Measurements from ENCODE around the gene IL16.

IL16 gene

GRCh38 chr15:81213982-81214381, 17.3 kb downstream of the IL16 start:
- no peaks in the 10 kb centered on the region for H3K27me3 ChIP-seq (ENCODE audit: insufficient read depth, low read length)
- no peak overlapping the region for H3K27ac ChIP-seq (ENCODE audit: low read depth, low read length)
- peaks cover 3% of the 10 kb centered on the region; the same call in 1 of the 2 replicates for H3K9me3 ChIP-seq (ENCODE audit: insufficient read depth, low read depth, low read length)
- H3K9ac ChIP-seq (ENCODE audit: low read depth, low read length) = no peak overlapping the region
- no peaks in the 10 kb centered on the region for H3K4me1 ChIP-seq (ENCODE audit: insufficient read depth, low read length)
- no peak overlapping the region for H3K4me3 ChIP-seq (ENCODE audit: low read length)
- no peaks in the 10 kb centered on the region for H3K36me3 ChIP-seq (ENCODE audit: insufficient read depth, low read length)

GRCh38 chr15:81215531-81215930, 18.9 kb downstream of the IL16 start:
- Histone ChIP-seq H3K4me1 (ENCODE audit: insufficient read depth, low read length) (no peaks in the 10 kb centered on the region), H3K27me3 (ENCODE audit: insufficient read depth, low read length) (no peaks in the 10 kb centered on the region), H3K36me3 (ENCODE audit: insufficient read depth, low read length) (no peaks in the 10 kb centered on the region), H3K4me3 (ENCODE audit: low read length) (no peak overlapping the region), H3K27ac (ENCODE audit: low read depth, low read length) (no peak overlapping the region), H3K9me3 (ENCODE audit: insufficient read depth, low read depth, low read length) (peaks cover 3% of the 10 kb centered on the region; the same call in 1 of the 2 replicates), H3K9ac (ENCODE audit: low read depth, low read length) (no peak overlapping the region)
- 93% methylated on average over 2 of the region's 2 CpGs for WGBS

GRCh38 chr15:81215983-81216382, 19.3 kb downstream of the IL16 start:
- H3K4me1 ChIP-seq (ENCODE audit: insufficient read depth, low read length) = no peaks in the 10 kb centered on the region
- no peaks in the 10 kb centered on the region for H3K36me3 ChIP-seq (ENCODE audit: insufficient read depth, low read length)
- WGBS = 87% methylated on average over 2 of the region's 2 CpGs
- H3K27ac ChIP-seq (ENCODE audit: low read depth, low read length) = no peak overlapping the region
- no peak overlapping the region for H3K9ac ChIP-seq (ENCODE audit: low read depth, low read length)
- H3K9me3 ChIP-seq (ENCODE audit: insufficient read depth, low read depth, low read length) = peaks cover 3% of the 10 kb centered on the region; the same call in 1 of the 2 replicates
- H3K4me3 ChIP-seq (ENCODE audit: low read length) = no peak overlapping the region
- no peaks in the 10 kb centered on the region for H3K27me3 ChIP-seq (ENCODE audit: insufficient read depth, low read length)

GRCh38 chr15:81216422-81216821, 19.7 kb downstream of the IL16 start:
- no peaks in the 10 kb centered on the region for H3K4me1 ChIP-seq (ENCODE audit: insufficient read depth, low read length)
- H3K9me3 ChIP-seq (ENCODE audit: insufficient read depth, low read depth, low read length) = peaks cover 3% of the 10 kb centered on the region; the same call in 1 of the 2 replicates
- no peaks in the 10 kb centered on the region for H3K27me3 ChIP-seq (ENCODE audit: insufficient read depth, low read length)
- no peak overlapping the region for H3K9ac ChIP-seq (ENCODE audit: low read depth, low read length)
- no peak overlapping the region for H3K4me3 ChIP-seq (ENCODE audit: low read length)
- H3K27ac ChIP-seq (ENCODE audit: low read depth, low read length) = no peak overlapping the region
- no peaks in the 10 kb centered on the region for H3K36me3 ChIP-seq (ENCODE audit: insufficient read depth, low read length)
- 73% methylated on average over 3 of the region's 3 CpGs for WGBS

- Histone ChIP-seq H3K4me3 (ENCODE audit: low read length) (no peak overlapping the region), H3K4me1 (ENCODE audit: insufficient read depth, low read length) (no peaks in the 10 kb centered on the region), H3K36me3 (ENCODE audit: insufficient read depth, low read length) (no peaks in the 10 kb centered on the region), H3K9me3 (ENCODE audit: insufficient read depth, low read depth, low read length) (no peaks in the 10 kb centered on the region), H3K27me3 (ENCODE audit: insufficient read depth, low read length) (no peaks in the 10 kb centered on the region), H3K9ac (ENCODE audit: low read depth, low read length) (no peak overlapping the region), H3K27ac (ENCODE audit: low read depth, low read length) (no peak overlapping the region)
- WGBS = 92% methylated on average over 1 of the region's 1 CpG
Measured at GRCh38 chr15:81221449-81221848, 24.8 kb downstream of the IL16 start.

GRCh38 chr15:81222007-81222406, 25.3 kb downstream of the IL16 start:
- no peaks in the 10 kb centered on the region for H3K27me3 ChIP-seq (ENCODE audit: insufficient read depth, low read length)
- H3K9me3 ChIP-seq (ENCODE audit: insufficient read depth, low read depth, low read length) = no peaks in the 10 kb centered on the region
- H3K27ac ChIP-seq (ENCODE audit: low read depth, low read length) = no peak overlapping the region
- WGBS = 93% methylated on average over 3 of the region's 3 CpGs
- no peaks in the 10 kb centered on the region for H3K36me3 ChIP-seq (ENCODE audit: insufficient read depth, low read length)
- H3K4me1 ChIP-seq (ENCODE audit: insufficient read depth, low read length) = no peaks in the 10 kb centered on the region
- H3K9ac ChIP-seq (ENCODE audit: low read depth, low read length) = no peak overlapping the region
- H3K4me3 ChIP-seq (ENCODE audit: low read length) = no peak overlapping the region

GRCh38 chr15:81223346-81223971, 26.8 kb downstream of the IL16 start:
- no peak overlapping the region for H3K9ac ChIP-seq (ENCODE audit: low read depth, low read length)
- no peaks in the 10 kb centered on the region for H3K9me3 ChIP-seq (ENCODE audit: insufficient read depth, low read depth, low read length)
- no peak overlapping the region for H3K27ac ChIP-seq (ENCODE audit: low read depth, low read length)
- WGBS = 93% methylated on average over 2 of the region's 2 CpGs
- no peak overlapping the region for H3K4me3 ChIP-seq (ENCODE audit: low read length)
- no peaks in the 10 kb centered on the region for H3K27me3 ChIP-seq (ENCODE audit: insufficient read depth, low read length)
- no peaks in the 10 kb centered on the region for H3K36me3 ChIP-seq (ENCODE audit: insufficient read depth, low read length)
- no peaks in the 10 kb centered on the region for H3K4me1 ChIP-seq (ENCODE audit: insufficient read depth, low read length)

- Histone ChIP-seq H3K27ac (ENCODE audit: low read depth, low read length) (no peak overlapping the region), H3K9ac (ENCODE audit: low read depth, low read length) (no peak overlapping the region), H3K27me3 (ENCODE audit: insufficient read depth, low read length) (no peaks in the 10 kb centered on the region), H3K9me3 (ENCODE audit: insufficient read depth, low read depth, low read length) (no peaks in the 10 kb centered on the region), H3K4me3 (ENCODE audit: low read length) (no peak overlapping the region), H3K4me1 (ENCODE audit: insufficient read depth, low read length) (no peaks in the 10 kb centered on the region), H3K36me3 (ENCODE audit: insufficient read depth, low read length) (no peaks in the 10 kb centered on the region)
- 55% methylated on average over 1 of the region's 1 CpG for WGBS
Measured at GRCh38 chr15:81224232-81224631, 27.6 kb downstream of the IL16 start.

GRCh38 chr15:81225161-81225671, 28.5 kb downstream of the IL16 start:
- Histone ChIP-seq H3K9ac (ENCODE audit: low read depth, low read length) (no peak overlapping the region), H3K4me3 (ENCODE audit: low read length) (no peak overlapping the region), H3K4me1 (ENCODE audit: insufficient read depth, low read length) (peaks cover 4% of the 10 kb centered on the region; the same call in 1 of the 2 replicates), H3K36me3 (ENCODE audit: insufficient read depth, low read length) (no peaks in the 10 kb centered on the region), H3K27me3 (ENCODE audit: insufficient read depth, low read length) (no peaks in the 10 kb centered on the region), H3K9me3 (ENCODE audit: insufficient read depth, low read depth, low read length) (no peaks in the 10 kb centered on the region), H3K27ac (ENCODE audit: low read depth, low read length) (no peak overlapping the region)
- 92% methylated on average over 10 of the region's 10 CpGs for WGBS

- 92% methylated on average over 5 of the region's 5 CpGs for WGBS
- Histone ChIP-seq H3K9me3 (ENCODE audit: insufficient read depth, low read depth, low read length) (no peaks in the 10 kb centered on the region), H3K27ac (ENCODE audit: low read depth, low read length) (no peak overlapping the region), H3K4me1 (ENCODE audit: insufficient read depth, low read length) (peaks cover 8% of the 10 kb centered on the region; the same call in 1 of the 2 replicates), H3K27me3 (ENCODE audit: insufficient read depth, low read length) (no peaks in the 10 kb centered on the region), H3K36me3 (ENCODE audit: insufficient read depth, low read length) (no peaks in the 10 kb centered on the region), H3K9ac (ENCODE audit: low read depth, low read length) (no peak overlapping the region), H3K4me3 (ENCODE audit: low read length) (no peak overlapping the region)
Measured at GRCh38 chr15:81227716-81228115, 31.0 kb downstream of the IL16 start.

GRCh38 chr15:81229586-81229985, 32.9 kb downstream of the IL16 start:
- H3K27ac ChIP-seq (ENCODE audit: low read depth, low read length) = no peak overlapping the region
- no peaks in the 10 kb centered on the region for H3K27me3 ChIP-seq (ENCODE audit: insufficient read depth, low read length)
- H3K4me3 ChIP-seq (ENCODE audit: low read length) = no peak overlapping the region
- 93% methylated on average over 2 of the region's 3 CpGs for WGBS
- peaks cover 8% of the 10 kb centered on the region; the same call in 1 of the 2 replicates for H3K4me1 ChIP-seq (ENCODE audit: insufficient read depth, low read length)
- H3K9me3 ChIP-seq (ENCODE audit: insufficient read depth, low read depth, low read length) = no peaks in the 10 kb centered on the region
- no peak overlapping the region for H3K9ac ChIP-seq (ENCODE audit: low read depth, low read length)
- no peaks in the 10 kb centered on the region for H3K36me3 ChIP-seq (ENCODE audit: insufficient read depth, low read length)

All from HUES64 (cell line).